Mesendoderm (in vitro differentiated cells): Measurements from ENCODE around the gene SLC25A19.

Experiments
- DNase-seq: peaks from one replicate; pipeline ENCODE4 v3.0.0; 2013
- H2AK5ac ChIP-seq: 2 replicates; pipeline ENCODE4 v1.6.1; 2013; ENCODE audit warnings: low read length, inconsistent platforms
- H2BK120ac ChIP-seq: 2 replicates; pipeline ENCODE4 v1.6.1; 2013; ENCODE audit warnings: low read depth, mild to moderate bottlenecking, low read length, moderate library complexity, mixed read lengths
- H2BK15ac ChIP-seq: replicated peaks from 2 replicates; pipeline ENCODE4 v1.6.1; 2013; ENCODE audit warnings: low read depth, mild to moderate bottlenecking, moderate library complexity
- H2BK5ac ChIP-seq: 2 replicates; pipeline ENCODE4 v1.6.1; 2013; ENCODE audit warnings: low read length, inconsistent platforms
- H3K18ac ChIP-seq: 2 replicates; pipeline ENCODE4 v1.6.1; 2013; ENCODE audit warnings: mild to moderate bottlenecking, low read length, mixed read lengths
- H3K23ac ChIP-seq: one replicate; pipeline ENCODE4 v1.6.1; 2013; ENCODE audit warnings: low read length
- H3K27ac ChIP-seq: 2 replicates; pipeline ENCODE4 v1.5.1; 2013; ENCODE audit warnings: low read depth, mild to moderate bottlenecking, inconsistent platforms, low read length, moderate library complexity
- H3K27me3 ChIP-seq: 2 replicates; pipeline ENCODE4 v1.6.1; 2013; ENCODE audit warnings: low read length, control low read depth, mild to moderate bottlenecking, inconsistent platforms; ENCODE audit not compliant: insufficient read depth, poor library complexity
- H3K36me3 ChIP-seq: 2 replicates; pipeline ENCODE4 v1.6.1; 2013; ENCODE audit warnings: low read length, inconsistent platforms; ENCODE audit not compliant: control insufficient read depth, insufficient read depth
- H3K4ac ChIP-seq: one replicate; pipeline ENCODE4 v1.6.1; 2013; ENCODE audit warnings: low read depth, mild to moderate bottlenecking, low read length, moderate library complexity
- H3K4me1 ChIP-seq: 2 replicates; pipeline ENCODE4 v1.6.1; 2013; ENCODE audit warnings: low read depth, low read length, inconsistent platforms; ENCODE audit not compliant: control insufficient read depth
- H3K4me2 ChIP-seq: 2 replicates; pipeline ENCODE4 v1.6.1; 2013; ENCODE audit warnings: low read length
- H3K4me3 ChIP-seq: 2 replicates; pipeline ENCODE4 v1.5.1; 2013; ENCODE audit warnings: mild to moderate bottlenecking, low read length
- H3K56ac ChIP-seq: one replicate; pipeline ENCODE4 v1.6.1; 2013; ENCODE audit warnings: low read length
- H3K79me1 ChIP-seq: 2 replicates; pipeline ENCODE4 v1.6.1; 2013; ENCODE audit warnings: low read length, inconsistent platforms
- H3K79me2 ChIP-seq: 2 replicates; pipeline ENCODE4 v1.6.1; 2013; ENCODE audit warnings: mild to moderate bottlenecking, low read length; ENCODE audit not compliant: control insufficient read depth, insufficient read depth
- H3K9ac ChIP-seq: 2 replicates; pipeline ENCODE4 v1.6.1; 2013; ENCODE audit warnings: low read length, inconsistent platforms
- H4K5ac ChIP-seq: one replicate; pipeline ENCODE4 v1.6.1; 2013; ENCODE audit warnings: low read length
- H4K8ac ChIP-seq: one replicate; pipeline ENCODE4 v1.6.1; 2013; ENCODE audit warnings: low read depth, mild to moderate bottlenecking, control low read depth, low read length, moderate library complexity
- WGBS: extraction: QIAGEN DNeasy Blood & Tissue Kit; methylation state at CpG from one replicate; pipeline ENCODE4 v1.1.7; 2013; ENCODE audit warnings: low lambda C conversion rate, missing lambda C conversion rate; ENCODE audit not compliant: insufficient coverage; ENCODE audit errors: extremely low coverage; 5-methylcytosine and 5-hydroxymethylcytosine counted together

Gene SLC25A19

GRCh38 chr17:75241502-75241901 is 47.7 kb downstream of the SLC25A19 start:
- no peak overlapping the region for H4K8ac ChIP-seq
- H3K27ac ChIP-seq: no peak overlapping the region
- no peak overlapping the region for H2AK5ac ChIP-seq
- DNase-seq: no peak
- H3K4me1 ChIP-seq: no peaks in the 10 kb centered on the region
- no peak overlapping the region for H3K4me2 ChIP-seq
- no peaks in the 10 kb centered on the region for H3K27me3 ChIP-seq
- H3K79me1 ChIP-seq: no peaks in the 10 kb centered on the region
- no peak overlapping the region for H2BK5ac ChIP-seq
- no peak overlapping the region for H3K4ac ChIP-seq
- H3K23ac ChIP-seq: no peak overlapping the region
- H3K36me3 ChIP-seq: peaks cover 12% of the 10 kb centered on the region
- H2BK15ac ChIP-seq: no peak overlapping the region
- no peak overlapping the region for H3K4me3 ChIP-seq
- no peak overlapping the region for H3K9ac ChIP-seq
- no peak overlapping the region for H4K5ac ChIP-seq
- H3K56ac ChIP-seq: no peak overlapping the region
- no peak overlapping the region for H2BK120ac ChIP-seq
- no CpG with 5 or more reads among the region's 9 CpGs for WGBS
- H3K18ac ChIP-seq: no peak overlapping the region
- H3K79me2 ChIP-seq: no peaks in the 10 kb centered on the region

- no peak overlapping the region for H3K4me2 ChIP-seq
- H3K27ac ChIP-seq: no peak overlapping the region
- H3K27me3 ChIP-seq: no peaks in the 10 kb centered on the region
- no peak for DNase-seq
- H3K4me3 ChIP-seq: no peak overlapping the region
- H2BK120ac ChIP-seq: no peak overlapping the region
- peak overlapping the region; percentile 63 for H3K56ac ChIP-seq
- H3K79me1 ChIP-seq: no peaks in the 10 kb centered on the region
- no peak overlapping the region for H2BK5ac ChIP-seq
- no peak overlapping the region for H3K23ac ChIP-seq
- no CpG with 5 or more reads among the region's 7 CpGs for WGBS
- H2BK15ac ChIP-seq: no peak overlapping the region
- no peak overlapping the region for H3K9ac ChIP-seq
- no peak overlapping the region for H3K18ac ChIP-seq
- H3K4me1 ChIP-seq: no peaks in the 10 kb centered on the region
- H4K5ac ChIP-seq: no peak overlapping the region
- no peak overlapping the region for H2AK5ac ChIP-seq
- H3K4ac ChIP-seq: no peak overlapping the region
- H3K36me3 ChIP-seq: peaks cover 12% of the 10 kb centered on the region
- no peak overlapping the region for H4K8ac ChIP-seq
- no peaks in the 10 kb centered on the region for H3K79me2 ChIP-seq
These were observed 48.1 kb downstream of the SLC25A19 start for GRCh38 chr17:75241143-75241430.

- Histone ChIP-seq H3K18ac (no peak overlapping the region), H3K79me1 (no peaks in the 10 kb centered on the region), H3K4me3 (no peak overlapping the region), H3K36me3 (peaks cover 12% of the 10 kb centered on the region), H3K9ac (no peak overlapping the region), H3K23ac (no peak overlapping the region), H2BK15ac (no peak overlapping the region), H2BK5ac (no peak overlapping the region), H3K27ac (no peak overlapping the region), H3K79me2 (no peaks in the 10 kb centered on the region), H4K5ac (no peak overlapping the region), H4K8ac (no peak overlapping the region), H3K27me3 (no peaks in the 10 kb centered on the region), H3K4me2 (no peak overlapping the region), H3K4ac (no peak overlapping the region), H3K4me1 (no peaks in the 10 kb centered on the region), H2BK120ac (no peak overlapping the region), H2AK5ac (no peak overlapping the region), H3K56ac (peak overlapping the region; percentile 63)
- no CpG with 5 or more reads among the region's 23 CpGs for WGBS
- peak; percentile 93 for DNase-seq
These were observed 48.7 kb downstream of the SLC25A19 start for GRCh38 chr17:75240394-75241142.

GRCh38 chr17:75239778-75240393 is 49.3 kb downstream of the SLC25A19 start:
- H3K23ac ChIP-seq: no peak overlapping the region
- no peak overlapping the region for H3K4me2 ChIP-seq
- H3K9ac ChIP-seq: no peak overlapping the region
- H2BK120ac ChIP-seq: no peak overlapping the region
- H3K79me1 ChIP-seq: no peaks in the 10 kb centered on the region
- peaks cover 18% of the 10 kb centered on the region for H3K36me3 ChIP-seq
- no peak overlapping the region for H2AK5ac ChIP-seq
- no peak overlapping the region for H2BK15ac ChIP-seq
- DNase-seq: no peak
- no peaks in the 10 kb centered on the region for H3K27me3 ChIP-seq
- H3K4ac ChIP-seq: no peak overlapping the region
- H3K56ac ChIP-seq: no peak overlapping the region
- no peaks in the 10 kb centered on the region for H3K79me2 ChIP-seq
- H3K27ac ChIP-seq: no peak overlapping the region
- no peak overlapping the region for H4K5ac ChIP-seq
- no peak overlapping the region for H3K4me3 ChIP-seq
- H4K8ac ChIP-seq: no peak overlapping the region
- no peaks in the 10 kb centered on the region for H3K4me1 ChIP-seq
- no CpG with 5 or more reads among the region's 23 CpGs for WGBS
- no peak overlapping the region for H2BK5ac ChIP-seq
- H3K18ac ChIP-seq: no peak overlapping the region

GRCh38 chr17:75239214-75239613 is 50.0 kb downstream of the SLC25A19 start:
- H3K79me2 ChIP-seq: no peaks in the 10 kb centered on the region
- DNase-seq: no peak
- no peak overlapping the region for H3K4me2 ChIP-seq
- H3K23ac ChIP-seq: no peak overlapping the region
- no CpG with 5 or more reads among the region's 12 CpGs for WGBS
- no peaks in the 10 kb centered on the region for H3K79me1 ChIP-seq
- H3K36me3 ChIP-seq: peaks cover 23% of the 10 kb centered on the region
- H3K27ac ChIP-seq: no peak overlapping the region
- no peak overlapping the region for H3K4ac ChIP-seq
- H2BK5ac ChIP-seq: no peak overlapping the region
- H4K8ac ChIP-seq: no peak overlapping the region
- no peak overlapping the region for H2BK120ac ChIP-seq
- no peak overlapping the region for H3K9ac ChIP-seq
- no peak overlapping the region for H4K5ac ChIP-seq
- no peak overlapping the region for H3K56ac ChIP-seq
- no peak overlapping the region for H3K18ac ChIP-seq
- no peaks in the 10 kb centered on the region for H3K27me3 ChIP-seq
- no peak overlapping the region for H2AK5ac ChIP-seq
- no peak overlapping the region for H2BK15ac ChIP-seq
- no peak overlapping the region for H3K4me3 ChIP-seq
- H3K4me1 ChIP-seq: no peaks in the 10 kb centered on the region
